ENCODE data around the gene FAXDC2. TPM values are rescaled to one million over a fixed set of nuclear protein-coding genes. Genes with fewer than 3 reads are reported as not detected.

The FAXDC2 gene
- total RNA-seq, 1 donor from 2014 or later: 79.0 TPM

GRCh38 chr5:154816891-154817492 lies 33.4 kb downstream of the FAXDC2 start:
- H3K4me3 ChIP-seq: no peak overlapping the region
- H3K27me3 ChIP-seq: no peaks in the 10 kb centered on the region
- no peak for ATAC-seq
- DNase-seq: no peak
- no peaks in the 10 kb centered on the region for H3K9me3 ChIP-seq
- peaks cover 96% of the 10 kb centered on the region for H3K36me3 ChIP-seq
- H3K4me1 ChIP-seq: no peaks in the 10 kb centered on the region
- no peak for TF ChIP-seq CTCF (IDR thresholded peaks at IDR 0.05)
- intact Hi-C loops (cut with DNase I): no loop called here
- H3K27ac ChIP-seq: peak overlapping the region; percentile 2

- ATAC-seq: no peak
- no peaks in the 10 kb centered on the region for H3K27me3 ChIP-seq
- no peak for TF ChIP-seq CTCF (IDR thresholded peaks at IDR 0.05)
- peaks cover 96% of the 10 kb centered on the region for H3K36me3 ChIP-seq
- no peak for DNase-seq
- H3K4me3 ChIP-seq: no peak overlapping the region
- intact Hi-C loops (cut with DNase I): no loop called here
- H3K27ac ChIP-seq: no peak overlapping the region
- no peaks in the 10 kb centered on the region for H3K4me1 ChIP-seq
- H3K9me3 ChIP-seq: no peaks in the 10 kb centered on the region
Measured at GRCh38 chr5:154815684-154816247, 34.6 kb downstream of the FAXDC2 start.

GRCh38 chr5:154815025-154815424 lies 35.4 kb downstream of the FAXDC2 start:
- TF ChIP-seq CTCF (IDR thresholded peaks at IDR 0.05): no peak
- ATAC-seq (no peak), DNase-seq (no peak)
- H3K9me3 ChIP-seq: no peaks in the 10 kb centered on the region
- no peak overlapping the region for H3K4me3 ChIP-seq
- no peaks in the 10 kb centered on the region for H3K27me3 ChIP-seq
- no peak overlapping the region for H3K27ac ChIP-seq
- H3K36me3 ChIP-seq: peaks cover 96% of the 10 kb centered on the region
- no peaks in the 10 kb centered on the region for H3K4me1 ChIP-seq
- intact Hi-C loops (cut with DNase I): no loop called here

DNA sequence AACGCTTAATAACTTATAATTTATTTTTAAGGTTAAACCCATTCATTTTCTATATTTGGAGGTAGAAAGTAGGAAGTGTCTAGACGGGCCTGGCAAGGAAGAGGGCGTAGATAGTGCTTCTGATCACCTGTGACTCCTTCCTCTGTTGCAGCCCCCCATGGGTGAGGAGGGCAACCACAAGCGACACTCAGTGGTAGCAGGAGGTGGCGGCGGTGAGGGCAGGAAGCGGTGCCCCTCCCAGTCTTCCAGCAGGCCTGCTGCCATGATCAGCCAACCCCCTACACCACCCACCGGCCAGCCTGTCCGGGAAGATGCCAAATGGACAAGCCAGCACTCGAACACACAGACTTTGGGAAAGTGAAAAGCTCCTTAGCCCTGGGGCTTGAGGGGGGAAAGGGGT lies 36.7 kb downstream of the FAXDC2 start:
- Histone ChIP-seq H3K9me3 (no peaks in the 10 kb centered on the region), H3K4me3 (no peak overlapping the region), H3K4me1 (no peaks in the 10 kb centered on the region), H3K27ac (no peak overlapping the region), H3K27me3 (no peaks in the 10 kb centered on the region), H3K36me3 (peaks cover 97% of the 10 kb centered on the region)
- ATAC-seq: peak; percentile 7
- no peak for DNase-seq
- intact Hi-C loops (cut with DNase I): no loop called here
- no peak for TF ChIP-seq CTCF (IDR thresholded peaks at IDR 0.05)

DNA sequence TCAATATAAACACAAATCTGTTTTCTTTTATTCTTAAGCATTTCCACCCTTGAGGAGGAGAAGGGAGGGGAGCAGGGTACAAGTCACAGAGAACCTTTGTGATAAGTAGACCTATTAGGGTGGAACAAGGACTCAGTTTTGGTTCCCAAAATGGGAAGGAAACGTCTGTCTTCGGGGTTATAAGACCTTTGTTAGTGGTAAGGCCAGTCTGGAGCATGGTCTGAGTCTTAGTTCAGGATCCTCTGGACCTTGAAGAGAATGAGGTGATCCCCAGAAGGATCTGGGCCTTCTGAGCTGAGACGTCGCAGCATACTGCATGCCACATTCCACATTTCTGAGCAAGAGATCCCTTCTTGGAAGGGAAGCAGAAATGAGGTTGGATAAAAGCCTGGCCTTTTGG lies 37.2 kb downstream of the FAXDC2 start:
- DNase-seq (no peak), ATAC-seq (no peak)
- intact Hi-C loops (cut with DNase I): no loop called here
- Histone ChIP-seq H3K27me3 (no peaks in the 10 kb centered on the region), H3K4me1 (no peaks in the 10 kb centered on the region), H3K9me3 (no peaks in the 10 kb centered on the region), H3K4me3 (no peak overlapping the region), H3K27ac (no peak overlapping the region), H3K36me3 (peaks cover 100% of the 10 kb centered on the region)
- no peak for TF ChIP-seq CTCF (IDR thresholded peaks at IDR 0.05)

Data from upper lobe of right lung (tissue), 1 donor.